Urothelium cell line (cell line): ENCODE results near the gene TM4SF1.

Source experiments
- DNase-seq: peaks from one replicate; pipeline ENCODE4 v3.0.0; 2011; ENCODE audit warnings: low spot score, mixed read lengths
- FAIRE-seq: peaks from 2 replicates; lab custom pipeline; 2011; peaks lifted over from hg19 to GRCh38; lab: Jason Lieb, UNC

TM4SF1 gene

GRCh38 chr3:149375501-149376196 is 1.8 kb downstream of the TM4SF1 start:
- no peak for DNase-seq
- FAIRE-seq: no peak

- no peak for DNase-seq
- no peak for FAIRE-seq
Measured at GRCh38 chr3:149374793-149375500, 2.5 kb downstream of the TM4SF1 start.

GRCh38 chr3:149374391-149374790 is 3.1 kb downstream of the TM4SF1 start:
- no peak for FAIRE-seq
- no peak for DNase-seq

GRCh38 chr3:149373235-149374125 is 4.0 kb downstream of the TM4SF1 start:
- FAIRE-seq (no peak), DNase-seq (no peak)

- FAIRE-seq: no peak
Measured at GRCh38 chr3:149371723-149372114, 5.7 kb downstream of the TM4SF1 start.

GRCh38 chr3:149371001-149371722 is 6.3 kb downstream of the TM4SF1 start:
- FAIRE-seq (no peak), DNase-seq (no peak)

More at GRCh38 chr3:149371723-149372114, 5.7 kb downstream of the TM4SF1 start:
- DNase-seq: no peak

GRCh38 chr3:149369991-149370866 is 7.2 kb downstream of the TM4SF1 start:
- DNase-seq (no peak), FAIRE-seq (no peak)

GRCh38 chr3:149368674-149369497 is 8.6 kb downstream of the TM4SF1 start:
- DNase-seq (no peak), FAIRE-seq (no peak)

- DNase-seq (no peak), FAIRE-seq (no peak)
Measured at GRCh38 chr3:149368201-149368673, 9.2 kb downstream of the TM4SF1 start.

- FAIRE-seq: no peak
Measured at GRCh38 chr3:149366941-149367840, 10.3 kb downstream of the TM4SF1 start.

GRCh38 chr3:149366031-149366430 is 11.4 kb downstream of the TM4SF1 start:
- DNase-seq (no peak), FAIRE-seq (no peak)

More at GRCh38 chr3:149366941-149367840, 10.3 kb downstream of the TM4SF1 start:
- DNase-seq: peak; percentile 60

GRCh38 chr3:149364624-149365023 is 12.8 kb downstream of the TM4SF1 start:
- DNase-seq (no peak), FAIRE-seq (no peak)

GRCh38 chr3:149363053-149363452 is 14.4 kb downstream of the TM4SF1 start:
- DNase-seq (no peak), FAIRE-seq (no peak)

GRCh38 chr3:149362366-149362765 is 15.1 kb downstream of the TM4SF1 start:
- no peak for DNase-seq
- FAIRE-seq: no peak

- DNase-seq (no peak), FAIRE-seq (no peak)
Measured at GRCh38 chr3:149356630-149357029, 20.8 kb downstream of the TM4SF1 start.

- FAIRE-seq: no peak
- no peak for DNase-seq
Measured at GRCh38 chr3:149356044-149356592, 21.3 kb downstream of the TM4SF1 start.

- DNase-seq: no peak
- no peak for FAIRE-seq
Measured at GRCh38 chr3:149353581-149354184, 23.8 kb downstream of the TM4SF1 start.
